Measurements from ENCODE around the gene ZNF337.
"Not testable (repeated sequence)": the region's sequence is repeated elsewhere in the genome, so short reads cannot be mapped to it uniquely, and the experiment has no call there.

Gene ZNF337

GRCh38 chr20:25696371-25697131 is at the start of gene ZNF337:
ZNF337 (minus strand) TSS chr20:25696853; CDS start chr20:25686417, 10,436 bp downstream.
- DNase-seq (ENCODE audit: low read depth), result peak; percentile 86

- no peak for DNase-seq (ENCODE audit: low read depth)
These were observed 49.1 kb upstream of the ZNF337 start for GRCh38 chr20:25745738-25746137.

- no peak for DNase-seq (ENCODE audit: low read depth)
These were observed 48.4 kb upstream of the ZNF337 start for GRCh38 chr20:25745100-25745499.

GRCh38 chr20:25744261-25744660 is 47.6 kb upstream of the ZNF337 start:
- DNase-seq (ENCODE audit: low read depth), result no peak

- no peak for DNase-seq (ENCODE audit: low read depth)
These were observed 44.4 kb upstream of the ZNF337 start for GRCh38 chr20:25741088-25741487.

GRCh38 chr20:25739615-25740320 is 43.1 kb upstream of the ZNF337 start:
- no peak for DNase-seq (ENCODE audit: low read depth)

GRCh38 chr20:25738198-25738597 is 41.5 kb upstream of the ZNF337 start:
- no peak for DNase-seq (ENCODE audit: low read depth)

GRCh38 chr20:25733903-25734302 is 37.2 kb upstream of the ZNF337 start:
- no peak for DNase-seq (ENCODE audit: low read depth)

GRCh38 chr20:25730862-25731261 is 34.2 kb upstream of the ZNF337 start:
- DNase-seq (ENCODE audit: low read depth), result no peak

GRCh38 chr20:25726357-25726756 is 29.7 kb upstream of the ZNF337 start:
- no peak for DNase-seq (ENCODE audit: low read depth)

GRCh38 chr20:25725639-25726038 is 29.0 kb upstream of the ZNF337 start:
- DNase-seq (ENCODE audit: low read depth), result no peak

- DNase-seq (ENCODE audit: low read depth), result no peak
These were observed 27.3 kb upstream of the ZNF337 start for GRCh38 chr20:25723975-25724374.

GRCh38 chr20:25720285-25720684 is 23.6 kb upstream of the ZNF337 start:
- no peak for DNase-seq (ENCODE audit: low read depth)

GRCh38 chr20:25718896-25719809 is 22.5 kb upstream of the ZNF337 start:
- DNase-seq (ENCODE audit: low read depth), result peak; percentile 29

GRCh38 chr20:25707695-25708094 is 11.0 kb upstream of the ZNF337 start:
- no peak for DNase-seq (ENCODE audit: low read depth)

- DNase-seq (ENCODE audit: low read depth), result peak; percentile 13
These were observed 10.1 kb upstream of the ZNF337 start for GRCh38 chr20:25706793-25707192.

GRCh38 chr20:25705830-25706351 is 9.2 kb upstream of the ZNF337 start:
- DNase-seq (ENCODE audit: low read depth), result no peak

GRCh38 chr20:25704303-25704702 is 7.7 kb upstream of the ZNF337 start:
- not testable (repeated sequence) for DNase-seq (ENCODE audit: low read depth)

GRCh38 chr20:25700835-25701234 is 4.2 kb upstream of the ZNF337 start:
- not testable (repeated sequence) for DNase-seq (ENCODE audit: low read depth)

- DNase-seq (ENCODE audit: low read depth), result no peak
These were observed 3.3 kb upstream of the ZNF337 start for GRCh38 chr20:25699914-25700313.

- DNase-seq (ENCODE audit: low read depth), result no peak
These were observed 436 bp upstream of the ZNF337 start for GRCh38 chr20:25697132-25697446.
